ENCODE data around the gene AEBP1.

AEBP1 gene

GRCh38 chr7:44066111-44066460, 38.1 kb upstream of the AEBP1 start:
- Histone ChIP-seq H3K9me2 (replicated peaks; ENCODE audit: low read depth, low read length) (no peaks in the 10 kb centered on the region), H3K9ac (ENCODE audit: low read depth, low read length, poor library complexity, severe bottlenecking) (no peak overlapping the region), H3K4me3 (ENCODE audit: low read length, poor library complexity, severe bottlenecking) (no peak overlapping the region)

DNA sequence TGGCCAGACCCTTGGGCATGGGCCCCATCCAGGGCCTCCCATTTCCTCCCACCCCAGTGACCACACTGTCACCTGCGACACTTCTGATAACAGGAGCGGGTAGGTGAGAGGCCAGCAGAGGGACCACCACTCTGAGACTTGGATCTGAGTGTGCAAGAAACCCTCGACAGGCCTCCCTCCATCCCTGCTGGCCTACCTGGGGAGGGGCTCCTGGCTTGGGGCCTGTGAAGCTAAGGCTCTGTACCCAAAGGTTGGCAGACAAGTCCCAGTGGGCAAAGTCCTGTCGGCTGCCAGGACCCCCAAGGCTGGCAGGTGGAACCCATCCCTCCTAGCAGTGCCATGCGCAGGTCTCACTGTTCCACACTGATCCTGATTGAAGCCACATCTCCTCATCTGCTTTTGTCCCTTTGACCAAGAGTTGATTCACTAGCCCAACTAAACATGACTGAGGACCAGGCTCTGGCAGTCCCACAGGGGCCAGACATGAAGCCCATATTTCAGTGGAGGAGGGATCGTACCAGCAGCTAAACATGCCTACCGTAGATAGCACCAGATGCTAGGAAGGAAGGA, 37.6 kb upstream of the AEBP1 start:
- H3K9ac ChIP-seq (ENCODE audit: low read depth, low read length, poor library complexity, severe bottlenecking) = no peak overlapping the region
- no peak overlapping the region for H3K4me2 ChIP-seq (ENCODE audit: low read depth, low read length, poor library complexity, severe bottlenecking)
- peaks cover 5% of the 10 kb centered on the region; the same call in 1 of the 2 replicates for H3K36me3 ChIP-seq (ENCODE audit: insufficient read depth, low read length)
- TF ChIP-seq, protein P1, sequence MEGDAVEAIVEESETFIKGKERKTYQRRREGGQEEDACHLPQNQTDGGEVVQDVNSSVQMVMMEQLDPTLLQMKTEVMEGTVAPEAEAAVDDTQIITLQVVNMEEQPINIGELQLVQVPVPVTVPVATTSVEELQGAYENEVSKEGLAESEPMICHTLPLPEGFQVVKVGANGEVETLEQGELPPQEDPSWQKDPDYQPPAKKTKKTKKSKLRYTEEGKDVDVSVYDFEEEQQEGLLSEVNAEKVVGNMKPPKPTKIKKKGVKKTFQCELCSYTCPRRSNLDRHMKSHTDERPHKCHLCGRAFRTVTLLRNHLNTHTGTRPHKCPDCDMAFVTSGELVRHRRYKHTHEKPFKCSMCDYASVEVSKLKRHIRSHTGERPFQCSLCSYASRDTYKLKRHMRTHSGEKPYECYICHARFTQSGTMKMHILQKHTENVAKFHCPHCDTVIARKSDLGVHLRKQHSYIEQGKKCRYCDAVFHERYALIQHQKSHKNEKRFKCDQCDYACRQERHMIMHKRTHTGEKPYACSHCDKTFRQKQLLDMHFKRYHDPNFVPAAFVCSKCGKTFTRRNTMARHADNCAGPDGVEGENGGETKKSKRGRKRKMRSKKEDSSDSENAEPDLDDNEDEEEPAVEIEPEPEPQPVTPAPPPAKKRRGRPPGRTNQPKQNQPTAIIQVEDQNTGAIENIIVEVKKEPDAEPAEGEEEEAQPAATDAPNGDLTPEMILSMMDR (conservative IDR thresholded peaks at IDR 0.05; ENCODE audit: low read length) = no peak
- no peak for TF ChIP-seq EZH2phosphoT487 (IDR thresholded peaks at IDR 0.05; ENCODE audit: borderline replicate concordance)
- H3K4me3 ChIP-seq (ENCODE audit: low read length, poor library complexity, severe bottlenecking) = no peak overlapping the region
- H3K27me3 ChIP-seq (ENCODE audit: insufficient read depth, low read length, poor library complexity, severe bottlenecking) = no peaks in the 10 kb centered on the region
- H2AFZ ChIP-seq (ENCODE audit: low read length) = no peak overlapping the region
- H3K4me1 ChIP-seq (ENCODE audit: insufficient read depth, low read length, poor library complexity, severe bottlenecking) = peaks cover 11% of the 10 kb centered on the region
- H3K79me2 ChIP-seq (ENCODE audit: insufficient read depth, low read length) = no peaks in the 10 kb centered on the region
- no peaks in the 10 kb centered on the region for H3K9me3 ChIP-seq (ENCODE audit: insufficient read depth, low read depth, low read length)
- no peaks in the 10 kb centered on the region for H3F3A ChIP-seq (ENCODE audit: low read depth)
- no peaks in the 10 kb centered on the region for H3K9me2 ChIP-seq (replicated peaks; ENCODE audit: low read depth, low read length)
- H4K20me1 ChIP-seq (ENCODE audit: insufficient read depth, low read length, poor library complexity, severe bottlenecking) = no peaks in the 10 kb centered on the region

More at GRCh38 chr7:44066111-44066460, 38.1 kb upstream of the AEBP1 start:
- H3K36me3 ChIP-seq (ENCODE audit: insufficient read depth, low read length) = peaks cover 10% of the 10 kb centered on the region; the same call in 1 of the 2 replicates
- H3K4me1 ChIP-seq (ENCODE audit: insufficient read depth, low read length, poor library complexity, severe bottlenecking) = peaks cover 11% of the 10 kb centered on the region
- no peaks in the 10 kb centered on the region for H4K20me1 ChIP-seq (ENCODE audit: insufficient read depth, low read length, poor library complexity, severe bottlenecking)
- H3K79me2 ChIP-seq (ENCODE audit: insufficient read depth, low read length) = no peaks in the 10 kb centered on the region
- no peak overlapping the region for H3K4me2 ChIP-seq (ENCODE audit: low read depth, low read length, poor library complexity, severe bottlenecking)
- no peaks in the 10 kb centered on the region for H3K27me3 ChIP-seq (ENCODE audit: insufficient read depth, low read length, poor library complexity, severe bottlenecking)
- H2AFZ ChIP-seq (ENCODE audit: low read length) = no peak overlapping the region
- H3K9me3 ChIP-seq (ENCODE audit: insufficient read depth, low read depth, low read length) = no peaks in the 10 kb centered on the region
- TF ChIP-seq, protein P1 (conservative IDR thresholded peaks at IDR 0.05; ENCODE audit: low read length) = no peak
- TF ChIP-seq EZH2phosphoT487 (IDR thresholded peaks at IDR 0.05; ENCODE audit: borderline replicate concordance) = no peak
- no peaks in the 10 kb centered on the region for H3F3A ChIP-seq (ENCODE audit: low read depth)

GRCh38 chr7:44067064-44067951, 36.8 kb upstream of the AEBP1 start:
- Histone ChIP-seq H3K4me1 (ENCODE audit: insufficient read depth, low read length, poor library complexity, severe bottlenecking) (peaks cover 15% of the 10 kb centered on the region), H3K4me3 (ENCODE audit: low read length, poor library complexity, severe bottlenecking) (no peak overlapping the region), H3K36me3 (ENCODE audit: insufficient read depth, low read length) (no peaks in the 10 kb centered on the region), H3K9me3 (ENCODE audit: insufficient read depth, low read depth, low read length) (no peaks in the 10 kb centered on the region), H3K79me2 (ENCODE audit: insufficient read depth, low read length) (no peaks in the 10 kb centered on the region), H3K9ac (ENCODE audit: low read depth, low read length, poor library complexity, severe bottlenecking) (no peak overlapping the region), H3K9me2 (replicated peaks; ENCODE audit: low read depth, low read length) (no peaks in the 10 kb centered on the region), H2AFZ (ENCODE audit: low read length) (no peak overlapping the region), H4K20me1 (ENCODE audit: insufficient read depth, low read length, poor library complexity, severe bottlenecking) (no peaks in the 10 kb centered on the region), H3F3A (ENCODE audit: low read depth) (no peaks in the 10 kb centered on the region), H3K27me3 (ENCODE audit: insufficient read depth, low read length, poor library complexity, severe bottlenecking) (no peaks in the 10 kb centered on the region), H3K4me2 (ENCODE audit: low read depth, low read length, poor library complexity, severe bottlenecking) (no peak overlapping the region)
- TF ChIP-seq EZH2phosphoT487 (IDR thresholded peaks at IDR 0.05; ENCODE audit: borderline replicate concordance) = no peak
- TF ChIP-seq, protein P1 (conservative IDR thresholded peaks at IDR 0.05; ENCODE audit: low read length) = no peak

All from Loucy (cell line).